ENCODE results near the gene PRKAR2A.
A peak's percentile ranks its signal among the peaks of the same experiment; 100 is the strongest.

The PRKAR2A gene

DNA sequence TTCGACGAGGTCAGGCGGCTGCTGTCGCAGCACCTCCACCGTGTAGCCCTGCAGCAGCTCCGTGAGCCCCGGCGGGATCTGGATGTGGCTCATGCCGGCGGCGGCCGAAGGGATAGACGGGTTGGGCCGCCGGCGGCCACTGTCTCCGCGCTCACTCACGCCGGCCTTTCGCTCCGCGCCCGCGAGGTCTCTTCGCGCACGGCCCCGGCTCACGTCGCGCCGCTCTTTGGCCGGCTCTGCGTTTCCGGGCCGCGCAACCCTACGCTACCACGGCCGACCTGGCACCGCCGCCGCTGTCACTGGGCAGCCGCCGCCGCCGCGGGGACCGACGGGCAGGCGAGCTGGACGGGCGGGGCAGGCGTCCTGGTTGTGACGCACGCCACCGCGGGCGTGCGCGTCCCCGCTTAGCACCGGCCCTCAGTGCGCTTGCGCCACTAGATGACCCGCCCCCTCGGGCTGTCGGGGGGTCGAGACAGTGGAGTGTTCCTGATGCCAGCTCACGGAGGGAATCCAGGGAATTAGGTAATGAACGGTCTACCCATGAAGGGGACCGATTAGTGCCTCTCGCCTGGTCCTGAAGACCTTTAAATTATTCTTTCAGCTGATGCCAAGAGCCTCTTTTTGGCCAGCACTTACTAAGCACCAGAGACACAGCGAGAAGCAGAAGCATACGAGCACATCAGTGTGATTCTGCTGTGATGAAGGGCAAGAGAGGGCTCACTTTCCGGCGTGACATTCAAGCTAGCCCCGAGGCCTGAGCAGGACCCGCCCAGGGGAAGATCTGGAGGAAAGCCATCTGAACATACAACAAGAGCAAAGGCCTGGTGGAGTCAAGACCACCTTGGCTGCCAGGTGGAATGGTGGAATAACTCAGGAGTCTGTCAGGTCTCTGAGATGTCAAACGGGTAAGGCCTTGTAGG, at the start of gene PRKAR2A:
TSS of gene PRKAR2A (minus strand) at position 371 of the 920 bp plus-strand sequence. CDS start at position 93, 278 bp downstream.
- DNase-seq = peak; percentile 83

DNA sequence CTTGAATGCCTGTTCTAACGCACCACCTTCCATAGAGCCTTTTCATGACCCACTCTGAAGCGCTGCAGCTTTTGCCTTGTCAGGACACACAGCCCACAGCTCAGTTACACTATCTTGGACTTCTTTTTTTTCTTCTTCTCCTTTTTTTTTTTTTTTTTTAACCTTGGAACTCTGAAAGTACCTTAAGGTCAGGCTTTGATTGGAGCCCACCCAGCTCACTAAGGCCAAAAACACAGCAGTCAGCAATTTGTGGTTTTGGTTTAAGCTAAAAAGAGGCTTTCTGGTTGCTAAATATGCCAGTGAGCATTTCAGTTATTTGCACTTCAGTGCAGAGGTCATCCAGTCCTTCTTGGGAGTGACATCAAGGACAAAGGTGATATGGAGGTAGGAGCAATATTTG, 49.3 kb upstream of the PRKAR2A start:
- DNase-seq = no peak

DNA sequence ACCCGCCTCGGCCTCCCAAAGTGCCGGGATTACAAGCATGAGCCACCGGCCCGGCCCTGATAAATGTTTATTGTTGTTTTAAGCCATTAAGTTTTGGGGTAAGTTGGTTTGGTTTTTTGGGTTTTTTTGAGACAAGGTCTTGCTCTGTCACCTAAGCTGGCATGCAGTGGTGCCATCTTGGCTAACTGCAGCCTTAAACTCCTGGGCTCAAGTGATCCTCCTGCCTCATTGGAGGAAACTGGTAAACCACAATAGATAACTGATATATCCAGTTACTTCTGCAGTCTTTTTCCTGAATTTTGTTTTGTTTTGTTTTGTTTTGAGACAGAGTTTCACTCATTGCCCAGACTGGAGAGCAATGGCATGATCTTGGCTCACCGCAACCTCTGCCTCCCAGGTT, 46.8 kb upstream of the PRKAR2A start:
- DNase-seq = no peak

GRCh38 chr3:48891606-48892005, 43.9 kb upstream of the PRKAR2A start:
- no peak for DNase-seq

DNA sequence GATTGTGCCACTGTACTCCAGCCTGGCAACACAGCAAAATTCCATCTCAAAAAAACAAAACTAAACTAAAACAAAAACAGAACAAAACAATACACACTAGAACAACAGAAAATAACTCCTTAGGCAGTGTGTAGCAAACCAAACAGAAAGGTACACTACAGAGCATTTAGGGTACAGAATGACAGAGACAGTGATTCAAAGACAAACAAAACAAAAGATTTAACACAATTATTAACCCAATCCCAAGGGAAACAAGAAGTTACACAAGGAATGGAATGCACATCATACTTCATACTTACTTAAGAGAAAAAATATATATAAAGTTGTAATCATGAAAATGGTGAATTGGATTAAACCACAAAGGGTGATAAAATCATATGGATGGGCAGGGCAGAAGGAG, 38.1 kb upstream of the PRKAR2A start:
- no peak for DNase-seq

DNA sequence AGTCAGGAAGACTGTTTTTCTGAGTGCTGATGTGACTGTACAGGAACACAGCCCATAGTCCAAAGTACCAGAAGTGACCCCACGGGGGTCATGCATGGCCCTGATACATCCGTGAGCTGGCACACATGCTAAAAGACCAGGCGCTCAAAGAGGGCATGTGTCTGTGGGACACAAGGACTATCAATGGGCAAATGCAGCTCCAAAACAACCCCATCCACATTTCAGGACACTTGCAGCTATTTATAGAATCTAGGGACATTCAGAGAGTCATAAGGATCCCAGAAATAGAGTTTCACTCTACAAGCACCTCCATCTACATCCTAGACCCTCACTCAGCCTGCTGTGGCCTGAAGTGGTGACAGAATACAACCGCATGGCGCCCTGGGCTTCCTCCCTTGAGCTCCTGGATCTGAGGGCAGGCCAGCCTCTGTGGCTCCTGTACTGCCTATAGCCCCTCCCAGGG, 34.0 kb upstream of the PRKAR2A start:
- no peak for DNase-seq

DNA sequence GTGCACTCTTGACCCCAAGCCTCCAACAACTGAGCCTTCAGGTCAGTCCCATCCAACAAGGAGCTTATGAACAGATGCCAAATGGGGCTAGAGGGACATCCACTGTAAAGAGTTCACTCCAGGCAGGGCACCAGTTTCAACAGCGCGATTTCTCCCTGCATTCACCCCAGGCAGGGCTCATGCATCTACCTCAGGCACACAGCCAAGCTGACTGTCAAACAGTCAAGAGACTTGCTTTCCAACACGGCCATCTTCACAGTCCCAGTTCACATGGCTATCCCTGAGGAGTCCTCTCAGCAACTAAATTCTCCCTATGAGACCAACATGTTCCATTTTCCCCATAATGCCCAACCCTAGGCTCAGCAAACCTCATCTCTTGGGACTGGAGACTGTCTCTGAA, 33.3 kb upstream of the PRKAR2A start:
- DNase-seq = no peak

DNA sequence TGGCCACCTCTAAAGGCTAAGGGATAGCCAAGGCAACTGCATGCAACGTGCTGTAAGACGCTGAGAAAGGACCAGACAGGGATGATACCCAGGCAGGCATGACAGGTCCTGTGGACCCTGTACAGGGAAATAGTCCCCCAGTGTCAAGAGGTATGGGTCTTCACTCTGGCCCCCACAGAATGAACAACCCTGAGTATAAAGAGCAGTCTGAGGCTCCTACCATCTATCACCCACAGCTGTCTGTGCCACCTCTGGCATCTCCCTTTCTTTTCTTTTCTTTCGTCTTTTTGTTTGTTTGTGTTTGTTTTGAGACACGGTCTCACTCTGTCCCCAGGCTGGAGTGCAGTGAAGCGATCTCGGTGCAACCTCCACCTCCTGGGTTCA, 32.3 kb upstream of the PRKAR2A start:
- no peak for DNase-seq

GRCh38 chr3:48879307-48879993, 31.8 kb upstream of the PRKAR2A start:
- no peak for DNase-seq

DNA sequence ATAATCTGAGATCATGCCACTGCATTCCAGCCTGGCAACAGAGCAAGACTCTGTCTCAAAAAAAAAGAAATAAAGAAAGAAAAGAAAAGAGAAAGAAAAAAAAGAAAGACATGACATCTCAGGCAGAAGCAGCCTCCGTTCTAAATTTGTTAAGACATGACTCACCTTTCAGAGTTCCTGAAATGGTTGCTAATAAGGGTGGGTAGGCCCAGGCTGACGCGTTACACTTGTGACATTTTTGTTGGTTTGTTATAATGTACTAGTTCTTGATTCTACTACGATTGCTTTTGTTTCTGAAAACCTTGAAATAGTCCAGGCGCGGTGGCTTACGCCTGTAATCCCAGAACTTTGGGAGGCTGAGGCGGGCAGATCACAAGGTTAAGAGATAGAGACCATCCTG, 30.0 kb upstream of the PRKAR2A start:
- no peak for DNase-seq

DNA sequence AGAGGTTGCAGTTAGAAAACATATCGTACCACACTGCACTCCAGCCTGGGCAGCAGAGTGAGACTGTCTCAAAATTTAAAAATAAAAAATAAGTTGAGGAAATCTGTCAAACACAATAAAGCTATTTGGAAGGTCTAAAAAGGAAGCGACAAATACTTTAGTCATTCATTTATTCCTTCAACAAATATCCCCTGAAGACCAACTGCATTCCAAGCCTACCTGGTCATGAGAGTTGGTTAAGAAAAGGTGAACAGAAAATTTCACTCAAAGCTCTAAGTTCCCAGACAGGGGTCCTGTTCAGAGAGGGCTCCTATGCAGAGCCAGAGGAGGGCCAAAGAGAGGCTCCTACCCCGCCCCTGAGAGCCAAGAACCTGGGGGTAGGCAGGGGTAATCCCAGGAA, 15.4 kb upstream of the PRKAR2A start:
- no peak for DNase-seq

- DNase-seq = no peak
Observed at GRCh38 chr3:48859206-48859605, 11.5 kb upstream of the PRKAR2A start.

DNA sequence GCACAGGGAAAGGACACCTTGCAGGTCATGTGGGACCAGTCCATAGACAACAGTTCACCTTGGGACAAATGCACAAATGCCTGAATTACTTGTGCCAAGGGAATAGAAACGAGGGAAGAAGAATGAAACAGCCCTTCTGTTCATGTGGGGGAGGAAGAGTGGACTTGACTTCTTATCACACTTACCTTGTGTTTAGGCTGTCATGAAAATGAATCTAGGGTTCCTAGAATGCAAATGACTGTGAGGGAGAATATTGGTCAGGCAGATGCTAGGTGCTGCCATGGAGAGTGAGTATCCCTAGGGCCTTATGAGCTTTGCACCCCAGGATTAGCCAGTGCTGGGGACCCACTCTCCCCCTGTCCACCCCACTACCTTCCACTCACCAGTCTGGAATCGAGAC, 11.0 kb upstream of the PRKAR2A start:
- DNase-seq = no peak

DNA sequence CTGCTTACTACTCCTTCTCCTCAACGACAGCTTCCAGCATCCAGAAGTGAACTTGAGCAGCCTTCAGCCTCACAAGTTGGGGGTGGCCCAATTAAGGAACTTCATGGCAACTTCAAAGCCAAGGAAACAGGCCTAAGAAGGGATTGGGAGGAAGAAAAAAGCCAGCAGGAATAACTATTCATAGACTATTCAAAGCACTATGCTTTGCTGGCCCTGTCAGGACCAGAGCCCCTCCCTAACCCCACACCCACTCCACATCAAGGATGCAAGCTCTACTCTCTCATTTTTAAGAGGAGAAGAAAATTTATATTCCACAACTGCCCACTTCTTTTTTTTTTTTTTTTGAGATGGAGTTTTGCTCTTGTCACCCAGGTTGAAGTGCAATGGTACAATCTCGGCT, 10.0 kb upstream of the PRKAR2A start:
- DNase-seq = no peak

GRCh38 chr3:48856469-48856868, 8.8 kb upstream of the PRKAR2A start:
- no peak for DNase-seq

- no peak for DNase-seq
Observed at GRCh38 chr3:48855681-48856447, 8.2 kb upstream of the PRKAR2A start.

DNA sequence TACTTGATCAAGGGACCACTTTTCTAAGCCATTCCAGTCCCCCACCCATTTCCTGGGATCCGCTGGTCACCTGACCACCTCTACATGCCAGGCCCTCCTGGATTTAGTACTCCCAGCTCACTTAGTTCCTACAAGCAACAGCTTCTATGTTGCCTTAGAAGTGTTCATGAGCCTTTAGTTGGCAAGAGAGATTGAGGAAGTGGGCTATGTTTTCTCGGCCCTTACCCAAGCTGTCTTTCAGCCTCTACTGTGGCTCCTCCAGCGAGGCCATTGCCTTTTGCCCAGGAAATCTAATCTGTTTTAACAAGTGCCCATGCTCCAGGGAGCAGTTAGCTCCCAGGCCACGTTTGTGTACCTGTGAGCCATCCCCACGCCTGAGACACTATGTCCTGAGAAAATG, 4.5 kb upstream of the PRKAR2A start:
- DNase-seq = no peak

- no peak for DNase-seq
Observed at GRCh38 chr3:48851407-48851806, 3.7 kb upstream of the PRKAR2A start.

- DNase-seq = no peak
Observed at GRCh38 chr3:48848816-48849515, 1.3 kb upstream of the PRKAR2A start.

- DNase-seq = peak; percentile 72
Observed at GRCh38 chr3:48847053-48847503, 596 bp downstream of the PRKAR2A start.

DNA sequence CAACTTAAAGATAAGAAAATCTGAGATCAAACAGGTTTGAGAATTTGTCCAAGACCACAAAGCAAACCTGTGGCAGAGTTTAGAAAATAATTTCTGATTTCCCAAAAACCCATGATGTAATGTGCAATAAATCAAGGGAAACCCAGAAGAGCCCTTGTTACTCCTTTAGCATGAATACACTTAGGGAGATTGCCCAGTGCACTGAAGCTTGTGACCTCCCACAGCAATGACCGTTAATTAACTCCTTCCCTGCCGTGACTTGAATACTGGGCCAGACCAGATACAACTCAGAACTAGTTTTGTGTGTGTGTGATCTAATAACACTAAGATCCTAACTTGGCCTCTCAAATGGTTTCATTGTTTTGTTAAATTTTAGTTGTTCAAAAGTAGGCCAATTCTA, 2.5 kb downstream of the PRKAR2A start:
- DNase-seq = no peak

DNA sequence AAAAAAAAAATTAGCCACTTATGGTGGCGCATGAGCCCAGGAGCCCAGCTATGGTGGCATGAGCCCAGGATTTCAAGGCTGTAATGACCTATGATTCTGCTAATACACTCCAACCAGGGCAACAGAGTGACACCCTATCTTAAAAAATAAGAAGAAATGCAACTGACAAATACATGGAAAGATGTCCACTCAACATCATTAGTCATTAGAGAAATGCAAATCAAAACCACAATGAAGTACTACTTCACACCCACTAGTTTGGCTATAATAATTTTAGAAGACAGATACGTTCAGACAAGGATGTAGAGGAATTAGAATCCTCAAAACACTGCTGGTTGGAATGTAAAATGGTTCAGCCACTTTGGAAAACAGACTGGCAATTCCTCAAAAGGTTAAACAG, 10.5 kb downstream of the PRKAR2A start:
- DNase-seq = no peak

Data from activated CD4-positive, alpha-beta T cell treated with anti-CD3 and anti-CD28 coated beads for 48 hours (primary cell).